ENCODE measurements around the gene EPO. TPM values are rescaled to one million over a fixed set of nuclear protein-coding genes. Genes with fewer than 3 reads are reported as not detected.

Gene EPO
- total and polyA plus RNA-seq, 4 donors: 1.3 to 22.9 (median 3.4) TPM

- H3K4me1 ChIP-seq (ENCODE audit: control insufficient read depth in 4 of 4, insufficient read depth in 4 of 4, low read length in 3 of 4): peaks cover 7 to 28% (median 17%) of the 10 kb centered on the region in 4 donors
- H3K4me3 ChIP-seq (ENCODE audit: low read depth in 1 of 3, low read length in 3 of 3): no peak overlapping the region
- H3K27ac ChIP-seq (ENCODE audit: low read depth in 1 of 2, low read length in 2 of 2): no peak overlapping the region
- H3K27me3 ChIP-seq (ENCODE audit: control insufficient read depth in 4 of 4, insufficient read depth in 4 of 4, low read length in 3 of 4): no peaks in the 10 kb centered on the region
- H3K36me3 ChIP-seq (ENCODE audit: control insufficient read depth in 4 of 4, insufficient read depth in 3 of 4, low read depth in 1 of 4, low read length in 3 of 4): peaks cover 0 to 40% (median 29%) of the 10 kb centered on the region in 4 donors
- H3K9me3 ChIP-seq (ENCODE audit: control insufficient read depth in 4 of 4, low read length in 3 of 4): no peaks in the 10 kb centered on the region
- H3K9ac ChIP-seq (ENCODE audit: low read depth in 1 of 2, low read length in 2 of 2): no peak overlapping the region
- TF ChIP-seq ATF3 (IDR thresholded peaks at IDR 0.05) (no peak), HNF4G (IDR thresholded peaks at IDR 0.05) (no peak), YY1 (IDR thresholded peaks at IDR 0.05) (no peak), JUND (IDR thresholded peaks at IDR 0.05) (no peak), FOXA2 (IDR thresholded peaks at IDR 0.05) (no peak), RXRA (IDR thresholded peaks at IDR 0.05) (no peak), NR2F2 (IDR thresholded peaks at IDR 0.05) (no peak), HNF4A (conservative IDR thresholded peaks at IDR 0.05) (no peak), RAD21 (IDR thresholded peaks at IDR 0.05) (no peak), GABPA (IDR thresholded peaks at IDR 0.05 in 1 of 2, conservative IDR thresholded peaks at IDR 0.05 in 1 of 2) (no peak), MAX (IDR thresholded peaks at IDR 0.05) (no peak), CTCF (IDR thresholded peaks at IDR 0.05; ENCODE audit: low read depth, low read length, missing input control) (no peak), TAF1 (conservative IDR thresholded peaks at IDR 0.05) (no peak), SP1 (IDR thresholded peaks at IDR 0.05) (no peak), EGR1 (IDR thresholded peaks at IDR 0.05; ENCODE audit: low read depth in 2 of 2) (no peak), FOXA1 (IDR thresholded peaks at IDR 0.05) (no peak)
- DNase-seq (ENCODE audit: low spot score): no peak
- WGBS: 79% methylated on average over 25 of the region's 25 CpGs
Observed at GRCh38 chr7:100687751-100688300, 32.4 kb upstream of the EPO start.

GRCh38 chr7:100688326-100688860 is 31.9 kb upstream of the EPO start:
- DNase-seq (ENCODE audit: low spot score): no peak
- TF ChIP-seq ZBTB33 (IDR thresholded peaks at IDR 0.05): no peak
- TF ChIP-seq TAF1 (conservative IDR thresholded peaks at IDR 0.05): no peak
- no peak for TF ChIP-seq YY1 (IDR thresholded peaks at IDR 0.05)
- no peak for TF ChIP-seq REST (IDR thresholded peaks at IDR 0.05)
- TF ChIP-seq FOXA2 (IDR thresholded peaks at IDR 0.05): no peak
- TF ChIP-seq EGR1 (IDR thresholded peaks at IDR 0.05; ENCODE audit: low read depth in 2 of 2): no peak
- no peak for TF ChIP-seq CTCF (IDR thresholded peaks at IDR 0.05; ENCODE audit: low read depth, low read length, missing input control)
- TF ChIP-seq RAD21 (IDR thresholded peaks at IDR 0.05): no peak
- no peak for TF ChIP-seq RXRA (IDR thresholded peaks at IDR 0.05)
- TF ChIP-seq HNF4G (IDR thresholded peaks at IDR 0.05): no peak
- WGBS: 89% methylated on average over 16 of the region's 16 CpGs

More at GRCh38 chr7:100688326-100688860, 31.9 kb upstream of the EPO start:
- Histone ChIP-seq H3K27ac (ENCODE audit: low read depth in 1 of 2, low read length in 2 of 2) (no peak overlapping the region), H3K9me3 (ENCODE audit: control insufficient read depth in 4 of 4, low read length in 3 of 4) (no peaks in the 10 kb centered on the region), H3K36me3 (ENCODE audit: control insufficient read depth in 4 of 4, insufficient read depth in 3 of 4, low read depth in 1 of 4, low read length in 3 of 4) (peaks cover 0 to 35% (median 29%) of the 10 kb centered on the region in 4 donors), H3K27me3 (ENCODE audit: control insufficient read depth in 4 of 4, insufficient read depth in 4 of 4, low read length in 3 of 4) (no peaks in the 10 kb centered on the region), H3K4me1 (ENCODE audit: control insufficient read depth in 4 of 4, insufficient read depth in 4 of 4, low read length in 3 of 4) (peaks cover 7 to 34% (median 21%) of the 10 kb centered on the region in 4 donors), H3K4me3 (ENCODE audit: low read depth in 1 of 3, low read length in 3 of 3) (no peak overlapping the region), H3K9ac (ENCODE audit: low read depth in 1 of 2, low read length in 2 of 2) (no peak overlapping the region)
